SK-N-SH (cell line): Measurements from ENCODE around the gene RPL35A. TPM values are rescaled to one million over a fixed set of nuclear protein-coding genes. Genes with fewer than 3 reads are reported as not detected.
A peak's percentile ranks its signal among the peaks of the same experiment; 100 is the strongest.

Experiments used
- CTCF ChIA-PET: fragments of 300-600, 350-600 bp; formaldehyde crosslinking; extraction: SDS; loops from one replicate; lab custom pipeline; 2021; lab: Yijun Ruan, JAX
- POLR2A ChIA-PET: fragments of 350-600 bp; sonication (Branson Sonifier 250); formaldehyde crosslinking; extraction: SDS; loops from one replicate; lab custom pipeline; 2020; ENCODE audit warnings: antibody characterized with exemption, inconsistent platforms; lab: Yijun Ruan, JAX
- DNase-seq: peaks from one replicate; pipeline ENCODE4 v3.0.0; 2012
- H2AFZ ChIP-seq: fragments of 200-600 bp; sonication (generic); 2 replicates; pipeline ENCODE4 v1.8.1; 2016; ENCODE audit warnings: antibody characterized with exemption, mild to moderate bottlenecking, low read depth
- H3F3A ChIP-seq: fragments of 200-600 bp; sonication (generic); replicated peaks from 2 replicates; pipeline ENCODE3; 2016; ENCODE audit warnings: antibody characterized with exemption, mild to moderate bottlenecking; ENCODE audit not compliant: insufficient read depth
- H3K27ac ChIP-seq, 2 experiments: fragments of 200-500 bp in 1 of 2; fragments of 200-600 bp in 1 of 2; sonication (Bioruptor generic) in 1 of 2; sonication (generic), shearing (Covaris generic) in 1 of 2; 2 replicates each; pipeline versions ENCODE4 v1.5.1 to v1.6.1; 2014 to 2016; ENCODE audit warnings: low read depth in 2 of 2, inconsistent platforms in 1 of 2, low read length in 1 of 2, mild to moderate bottlenecking in 1 of 2, mixed read lengths in 1 of 2
- H3K27me3 ChIP-seq: fragments of 200-600 bp; sonication (generic), shearing (Covaris generic); 2 replicates; pipeline ENCODE4 v1.6.1; 2016; ENCODE audit warnings: mixed run types; ENCODE audit not compliant: insufficient read depth
- H3K36me3 ChIP-seq, 2 experiments: fragments of 200-500 bp in 1 of 2; fragments of 200-600 bp in 1 of 2; sonication (Bioruptor generic) in 1 of 2; sonication (generic) in 1 of 2; replicated peaks in 1 of 2; 2 replicates each; pipeline versions ENCODE3 to v1.5.1; 2014 to 2016; ENCODE audit warnings: low read length in 1 of 2, mild to moderate bottlenecking in 1 of 2; ENCODE audit not compliant: insufficient read depth in 2 of 2, control insufficient read depth in 1 of 2
- H3K4me1 ChIP-seq, 2 experiments: fragments of 200-500 bp in 1 of 2; fragments of 200-600 bp in 1 of 2; sonication (Bioruptor generic) in 1 of 2; sonication (generic), shearing (Covaris generic) in 1 of 2; 2 replicates each; pipeline versions ENCODE4 v1.5.1 to v1.6.1; 2014 to 2016; ENCODE audit warnings: low read depth in 1 of 2, low read length in 1 of 2, mixed run types in 1 of 2; ENCODE audit not compliant: insufficient read depth in 2 of 2, control insufficient read depth in 1 of 2
- H3K4me2 ChIP-seq: fragments of 200-600 bp; sonication (generic), shearing (Covaris generic); 2 replicates; pipeline ENCODE4 v1.6.1; 2017; ENCODE audit warnings: mixed run types
- H3K4me3 ChIP-seq, 2 experiments: fragments of 200-500 bp in 1 of 2; fragments of 200-600 bp in 1 of 2; sonication (Bioruptor generic) in 1 of 2; sonication (generic), shearing (Covaris generic) in 1 of 2; 2 replicates each; pipeline versions ENCODE4 v1.5.1 to v1.8.1; 2014 to 2016; ENCODE audit warnings: low read depth in 2 of 2, inconsistent platforms in 1 of 2, low read length in 1 of 2, mild to moderate bottlenecking in 1 of 2, mixed read lengths in 1 of 2, moderate library complexity in 1 of 2
- H3K79me2 ChIP-seq: fragments of 200-600 bp; sonication (generic); 2 replicates; pipeline ENCODE4 v1.8.1; 2017; ENCODE audit warnings: mild to moderate bottlenecking; ENCODE audit not compliant: insufficient read depth
- H3K9ac ChIP-seq: fragments of 200-600 bp; sonication (generic); 2 replicates; pipeline ENCODE4 v1.6.1; 2017; ENCODE audit warnings: mixed run types
- H3K9me2 ChIP-seq: fragments of 200-600 bp; sonication (generic); 2 replicates; pipeline ENCODE4 v1.6.1; 2017; ENCODE audit warnings: mixed run types
- H3K9me3 ChIP-seq: fragments of 200-600 bp; sonication (generic); 2 replicates; pipeline ENCODE4 v1.6.1; 2017; ENCODE audit warnings: mixed run types, mild to moderate bottlenecking, moderate library complexity
- H4K20me1 ChIP-seq: fragments of 200-600 bp; sonication (generic); 2 replicates; pipeline ENCODE4 v1.6.1; 2017; ENCODE audit warnings: mild to moderate bottlenecking, mixed run types; ENCODE audit not compliant: insufficient read depth
- CHD2 ChIP-seq: fragments of 150-350 bp; IDR thresholded peaks from 2 replicates; pipeline ENCODE4 v1.6.1; 2018; ENCODE audit warnings: low read length; ENCODE audit not compliant: partially characterized antibody
- ELF1 ChIP-seq: IDR thresholded peaks from 2 replicates; pipeline ENCODE4 v1.4.0; 2012
- EP300 ChIP-seq, 2 experiments: IDR thresholded peaks; 2 replicates each; pipeline versions ENCODE4 v1.4.0 to v1.6.1; 2012; ENCODE audit warnings: borderline replicate concordance in 1 of 2, low read depth in 1 of 2, low read length in 1 of 2
- EZH2phosphoT487 ChIP-seq: fragments of 200-600 bp; sonication (generic); IDR thresholded peaks from 2 replicates; pipeline ENCODE4 v1.6.1; 2017; ENCODE audit warnings: low read depth, mixed run types, mild to moderate bottlenecking, antibody characterized with exemption, moderate library complexity, borderline replicate concordance
- FOSL2 ChIP-seq: IDR thresholded peaks from 2 replicates; pipeline ENCODE4 v1.4.0; 2012; ENCODE audit warnings: low read depth, mild to moderate bottlenecking, moderate library complexity, borderline replicate concordance
- FOXJ3 ChIP-seq: sonication (generic); formaldehyde crosslinking; IDR thresholded peaks from 2 replicates; pipeline ENCODE4 v1.5.1; 2020; ENCODE audit warnings: mild to moderate bottlenecking, missing genetic modification reagents
- FOXM1 ChIP-seq: IDR thresholded peaks from 2 replicates; pipeline ENCODE4 v1.4.0; 2012; ENCODE audit warnings: low read depth, mild to moderate bottlenecking
- GATA2 ChIP-seq: sonication (generic); formaldehyde crosslinking; IDR thresholded peaks from 2 replicates; pipeline ENCODE4 v1.5.0; 2020; ENCODE audit warnings: mild to moderate bottlenecking, missing genetic modification reagents
- JUND ChIP-seq: IDR thresholded peaks from 2 replicates; pipeline ENCODE4 v1.4.0; 2012
- MAX ChIP-seq: IDR thresholded peaks from 2 replicates; pipeline ENCODE4 v1.4.0; 2012; ENCODE audit warnings: low read depth
- MXI1 ChIP-seq: IDR thresholded peaks from 2 replicates; pipeline ENCODE4 v1.6.1; 2012; ENCODE audit warnings: mild to moderate bottlenecking, low read depth, low read length, improper control_type of control experiment
- NFIC ChIP-seq: IDR thresholded peaks from 2 replicates; pipeline ENCODE4 v1.4.0; 2012; ENCODE audit warnings: borderline replicate concordance
- NRF1 ChIP-seq: IDR thresholded peaks from 2 replicates; pipeline ENCODE4 v1.6.1; 2012; ENCODE audit warnings: low read depth, mild to moderate bottlenecking, low read length
- POLR2AphosphoS5 ChIP-seq: IDR thresholded peaks from 2 replicates; pipeline ENCODE4 v1.6.1; 2012; ENCODE audit warnings: low read depth, low read length
- RCOR1 ChIP-seq: fragments of 150-350 bp; IDR thresholded peaks from 2 replicates; pipeline ENCODE4 v1.6.1; 2017; ENCODE audit warnings: antibody characterized with exemption, low read length
- REST ChIP-seq: IDR thresholded peaks from 2 replicates; pipeline ENCODE4 v1.6.1; 2012; ENCODE audit warnings: mild to moderate bottlenecking, low read depth, low read length, moderate library complexity
- RFX5 ChIP-seq: IDR thresholded peaks from 2 replicates; pipeline ENCODE4 v1.6.1; 2012; ENCODE audit warnings: mild to moderate bottlenecking, improper control_type of control experiment, low read length
- SMC3 ChIP-seq: IDR thresholded peaks from 2 replicates; pipeline ENCODE4 v1.6.1; 2012; ENCODE audit warnings: low read depth, low read length, improper control_type of control experiment
- TAF1 ChIP-seq: IDR thresholded peaks from 2 replicates; pipeline ENCODE4 v1.6.1; 2012; ENCODE audit warnings: low read depth, mild to moderate bottlenecking, low read length, moderate library complexity, borderline replicate concordance
- TCF12 ChIP-seq: IDR thresholded peaks from 2 replicates; pipeline ENCODE4 v1.4.0; 2012
- TEAD4 ChIP-seq: IDR thresholded peaks from 2 replicates; pipeline ENCODE4 v1.4.0; 2012; ENCODE audit warnings: mild to moderate bottlenecking, borderline replicate concordance; ENCODE audit not compliant: insufficient read depth
- USF1 ChIP-seq: IDR thresholded peaks from 2 replicates; pipeline ENCODE4 v1.4.0; 2012; ENCODE audit warnings: low read depth, borderline replicate concordance
- USF2 ChIP-seq: fragments of 150-350 bp; IDR thresholded peaks from 2 replicates; pipeline ENCODE4 v1.6.1; 2017; ENCODE audit warnings: antibody characterized with exemption, low read length, low read depth, borderline replicate concordance
- YY1 ChIP-seq: IDR thresholded peaks from 2 replicates; pipeline ENCODE4 v1.4.0; 2012; ENCODE audit warnings: low read depth, mild to moderate bottlenecking
- ZBTB33 ChIP-seq: IDR thresholded peaks from 2 replicates; pipeline ENCODE4 v1.4.0; 2012; ENCODE audit warnings: low read depth, borderline replicate concordance
- WGBS: methylation state at CpG from one replicate; pipeline ENCODE4 v1.1.6; 2017; ENCODE audit warnings: low lambda C conversion rate; 5-methylcytosine and 5-hydroxymethylcytosine counted together
- polyA plus RNA-seq, 3 experiments: library from polyadenylated mRNA; depleted of rRNA; stranded (reverse); fragments of >200 nt; gene quantifications; 2 replicates each; pipeline ENCODE4 v1.2.3, GENCODE V29; 2012

Gene RPL35A
- polyA plus RNA-seq (2012; rRNA removed), result 875 and 919 TPM in 2 replicates
- 1,201 and 1,818 TPM in 2 replicates for polyA plus RNA-seq (2012; cell fraction: cytosol; rRNA removed)
- 148 and 230 TPM in 2 replicates for polyA plus RNA-seq (2012; cell fraction: nucleus; rRNA removed)

- POLR2A ChIA-PET, result interaction anchor here (1.3 kb wide), 1 partner anchor 8 kb away, joined by 4 read pairs; no protein-coding TSS in a partner anchor
- Histone ChIP-seq H3K9me3 (no peaks in the 10 kb centered on the region), H3F3A (peaks cover 28% of the 10 kb centered on the region), H3K79me2 (peaks cover 53% of the 10 kb centered on the region), H3K9me2 (no peaks in the 10 kb centered on the region), H3K36me3 (peaks cover 25 to 43% of the 10 kb centered on the region in 2 experiments), H3K4me3 (peak within 1 kb of the TSS; percentile 64 to 86), H3K27me3 (no peaks in the 10 kb centered on the region), H4K20me1 (peaks cover 37% of the 10 kb centered on the region), H3K9ac (peak within 1 kb of the TSS; percentile 95), H2AFZ (peak within 1 kb of the TSS; percentile 67), H3K4me1 (peaks cover 10 to 24% of the 10 kb centered on the region in 2 experiments; a peak in 3 of 4 replicates), H3K4me2 (peak within 1 kb of the TSS; percentile 83), H3K27ac (peak within 1 kb of the TSS; percentile 87 to 93)
- 1% methylated on average over 35 of the region's 36 CpGs for WGBS
- CTCF ChIA-PET, result interaction anchor here (1.0 to 1.4 kb wide), 6 partner anchors 9 to 100 kb away, joined by 3 to 5 read pairs (median 4); a partner anchor contains a TSS
- peak; percentile 79 for DNase-seq
- TF ChIP-seq FOXM1 (no peak), NFIC (no peak; the same call in 1 of the 2 replicates), REST (no peak), NRF1 (no peak), POLR2AphosphoS5 (peak; percentile 99), JUND (no peak), TAF1 (peak; percentile 97), RCOR1 (peak; percentile 24; the same call in 1 of the 2 replicates), MAX (peak; percentile 93), FOSL2 (no peak), TCF12 (no peak; the same call in 1 of the 2 replicates), CHD2 (peak; percentile 43), YY1 (peak; percentile 97), MXI1 (peak; percentile 91), USF1 (no peak), GATA2 (CRISPR knock-in tag) (no peak), EZH2phosphoT487 (no peak), RFX5 (peak; percentile 29; the same call in 1 of the 2 replicates), EP300 (IDR thresholded peaks at IDR 0.05; ENCODE audit: borderline replicate concordance in 1 of 2, low read depth in 1 of 2, low read length in 1 of 2) (no peak), USF2 (no peak), ZBTB33 (no peak), ELF1 (peak; percentile 53; the same call in 1 of the 2 replicates), FOXJ3 (no peak), TEAD4 (no peak), SMC3 (no peak)
These were observed at the start of gene RPL35A for GRCh38 chr3:197949778-197950676. TSS of gene RPL35A (plus strand) at chr3:197950190. CDS start at chr3:197950968, 778 bp downstream.
